OCI-LY1 (cell line): ENCODE data around the gene ZSCAN26.

Experiments used
- CTCF ChIP-seq: fragments of 200-600 bp; sonication (generic), shearing (Covaris generic); IDR thresholded peaks from 2 replicates; pipeline ENCODE4 v1.5.1; 2017; ENCODE audit warnings: mild to moderate bottlenecking, antibody characterized with exemption, low read length, moderate library complexity, mixed read lengths
- EZH2 ChIP-seq: fragments of 200-600 bp; sonication (generic), shearing (Covaris generic); IDR thresholded peaks from 2 replicates; pipeline ENCODE4 v1.8.0; 2017; ENCODE audit warnings: borderline replicate concordance, mixed run types, mild to moderate bottlenecking, antibody characterized with exemption, low read length, moderate library complexity, mixed read lengths

GRCh38 chr6:28274888-28275287 lies 7.9 kb downstream of the ZSCAN26 start:
- TF ChIP-seq CTCF, result no peak
- no peak for TF ChIP-seq EZH2
